SU-DHL-6 (cell line): ENCODE measurements around the gene METRN.

Source experiments
- H2AFZ ChIP-seq: fragments of 200-600 bp; sonication (generic); 2 replicates; pipeline ENCODE4 v1.6.1; 2014; ENCODE audit warnings: low read depth, mild to moderate bottlenecking, moderate library complexity, mixed read lengths, antibody characterized with exemption, low read length; ENCODE audit not compliant: severe bottlenecking
- H3F3A ChIP-seq: fragments of 200-600 bp; shearing (Covaris generic); 2 replicates; pipeline ENCODE4 v1.6.0; 2016; ENCODE audit warnings: antibody characterized with exemption, mild to moderate bottlenecking; ENCODE audit not compliant: insufficient read depth
- H3K27ac ChIP-seq: fragments of 200-600 bp; sonication (generic); 2 replicates; pipeline ENCODE4 v1.5.1; 2016; ENCODE audit warnings: low read depth, mild to moderate bottlenecking, low read length, moderate library complexity, mixed read lengths
- H3K27me3 ChIP-seq: fragments of 200-600 bp; sonication (generic), shearing (Covaris generic); 2 replicates; pipeline ENCODE4 v1.6.0; 2014; ENCODE audit warnings: mild to moderate bottlenecking, low read length
- H3K36me3 ChIP-seq: fragments of 200-600 bp; sonication (generic); 2 replicates; pipeline ENCODE4 v1.6.1; 2014; ENCODE audit warnings: mild to moderate bottlenecking, low read length, mixed read lengths
- H3K4me2 ChIP-seq: fragments of 300-600, 200-600 bp; shearing (Covaris generic), sonication (generic); 2 replicates; pipeline ENCODE4 v1.6.0; 2014; ENCODE audit warnings: low read length, low read depth, mild to moderate bottlenecking; ENCODE audit not compliant: poor library complexity, severe bottlenecking
- H3K4me3 ChIP-seq: fragments of 200-600 bp; sonication (generic); 2 replicates; pipeline ENCODE4 v1.5.1; 2014; ENCODE audit warnings: antibody characterized with exemption, low read length, mild to moderate bottlenecking, mixed read lengths; ENCODE audit not compliant: insufficient read depth, poor library complexity, severe bottlenecking
- H3K79me2 ChIP-seq: fragments of 200-600 bp; sonication (generic); 2 replicates; pipeline ENCODE4 v1.6.1; 2014; ENCODE audit warnings: mild to moderate bottlenecking, low read length, moderate library complexity; ENCODE audit not compliant: insufficient read depth
- H3K9ac ChIP-seq: fragments of 200-600 bp; sonication (generic); 2 replicates; pipeline ENCODE4 v1.7.0; 2014; ENCODE audit warnings: mild to moderate bottlenecking, low read length
- H3K9me2 ChIP-seq: fragments of 200-600 bp; sonication (generic); replicated peaks from 2 replicates; pipeline ENCODE4 v1.6.1; 2014; ENCODE audit warnings: low read length; ENCODE audit not compliant: insufficient read depth
- H3K9me3 ChIP-seq: fragments of 200-600 bp; sonication (generic); 2 replicates; pipeline ENCODE4 v1.6.1; 2014; ENCODE audit warnings: low read length, mixed read lengths; ENCODE audit not compliant: insufficient read depth
- H4K20me1 ChIP-seq: fragments of 200-600 bp; sonication (generic); 2 replicates; pipeline ENCODE4 v1.6.1; 2014; ENCODE audit warnings: low read depth, mild to moderate bottlenecking, antibody characterized with exemption, low read length, moderate library complexity, mixed read lengths
- CTCF ChIP-seq: fragments of 200-600 bp; sonication (generic); IDR thresholded peaks from one replicate; pipeline ENCODE4 v1.5.1; 2017; ENCODE audit warnings: antibody characterized with exemption, mild to moderate bottlenecking, low read length, moderate library complexity; ENCODE audit not compliant: insufficient read depth, poor library complexity, severe bottlenecking
- EZH2phosphoT487 ChIP-seq: fragments of 200-600 bp; sonication (generic), shearing (Covaris generic); conservative IDR thresholded peaks from 2 replicates; pipeline ENCODE4 v1.6.1; 2018; ENCODE audit warnings: mild to moderate bottlenecking, antibody characterized with exemption, low read length, moderate library complexity, mixed read lengths

Gene METRN

GRCh38 chr16:762595-763268 lies 47.8 kb downstream of the METRN start:
- TF ChIP-seq CTCF (no peak), EZH2phosphoT487 (no peak)

DNA sequence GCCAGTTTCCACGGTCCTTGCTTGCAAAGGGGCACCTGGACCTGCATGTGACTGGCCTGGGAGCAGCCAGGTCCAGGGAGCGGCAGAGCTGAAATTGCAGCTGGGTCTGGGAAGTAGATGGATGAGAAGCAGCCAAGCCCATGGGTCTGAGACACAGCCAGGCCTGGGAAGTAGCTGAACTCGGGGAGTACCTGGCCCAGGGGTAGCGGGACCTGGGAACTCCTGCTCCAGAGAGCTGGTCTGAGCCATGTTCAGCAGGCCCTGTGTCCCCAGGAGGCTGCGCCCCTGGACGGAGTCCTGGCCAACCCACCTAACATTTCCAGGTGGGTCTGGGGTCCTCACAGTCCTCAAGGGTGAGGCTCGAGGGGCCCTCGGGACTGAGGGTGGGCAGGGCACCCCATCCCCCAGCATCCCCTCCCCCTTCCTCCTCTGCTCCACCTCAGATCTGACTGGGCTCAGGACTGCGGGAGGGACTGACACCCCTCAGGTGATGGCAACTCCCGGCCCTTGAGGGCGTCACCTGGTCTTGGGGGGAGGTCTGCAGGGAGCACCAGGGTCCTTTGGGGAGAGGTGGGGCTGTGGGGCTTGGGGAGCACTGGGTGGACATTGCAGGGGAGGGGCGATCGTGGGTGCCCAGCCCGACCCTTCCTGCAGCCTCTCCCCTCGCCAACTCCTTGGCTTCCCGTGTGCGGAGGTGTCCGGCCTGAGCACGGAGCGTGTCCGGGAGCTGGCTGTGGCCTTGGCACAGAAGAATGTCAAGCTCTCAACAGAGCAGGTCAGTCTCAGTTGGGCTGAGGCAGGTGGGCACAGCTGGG lies 48.7 kb downstream of the METRN start:
- Histone ChIP-seq H3K4me2 (no peak overlapping the region), H3K27ac (no peak overlapping the region), H3F3A (no peaks in the 10 kb centered on the region), H3K9me3 (no peaks in the 10 kb centered on the region), H3K9ac (no peak overlapping the region), H3K36me3 (no peaks in the 10 kb centered on the region), H3K9me2 (no peaks in the 10 kb centered on the region), H3K4me3 (no peak overlapping the region), H2AFZ (no peak overlapping the region), H3K79me2 (no peaks in the 10 kb centered on the region), H4K20me1 (no peaks in the 10 kb centered on the region), H3K27me3 (no peaks in the 10 kb centered on the region)
- TF ChIP-seq EZH2phosphoT487 (no peak), CTCF (no peak)

More at GRCh38 chr16:762595-763268, 47.8 kb downstream of the METRN start:
- Histone ChIP-seq H3K9ac (no peak overlapping the region), H3K27ac (no peak overlapping the region), H4K20me1 (no peaks in the 10 kb centered on the region), H3K79me2 (no peaks in the 10 kb centered on the region), H2AFZ (no peak overlapping the region), H3K9me2 (no peaks in the 10 kb centered on the region), H3K27me3 (no peaks in the 10 kb centered on the region), H3K36me3 (no peaks in the 10 kb centered on the region), H3K9me3 (no peaks in the 10 kb centered on the region), H3K4me3 (no peak overlapping the region), H3F3A (no peaks in the 10 kb centered on the region), H3K4me2 (no peak overlapping the region)

- no peaks in the 10 kb centered on the region for H3K27me3 ChIP-seq
- H3K9me3 ChIP-seq: no peaks in the 10 kb centered on the region
- H3K9me2 ChIP-seq: no peaks in the 10 kb centered on the region
- no peaks in the 10 kb centered on the region for H3F3A ChIP-seq
- no peak overlapping the region for H3K4me3 ChIP-seq
- no peak for TF ChIP-seq CTCF
- TF ChIP-seq EZH2phosphoT487: no peak
- H4K20me1 ChIP-seq: no peaks in the 10 kb centered on the region
- H3K9ac ChIP-seq: no peak overlapping the region
- no peak overlapping the region for H3K4me2 ChIP-seq
- H3K27ac ChIP-seq: no peak overlapping the region
- no peak overlapping the region for H2AFZ ChIP-seq
- no peaks in the 10 kb centered on the region for H3K36me3 ChIP-seq
- H3K79me2 ChIP-seq: no peaks in the 10 kb centered on the region
These were observed 49.3 kb downstream of the METRN start for GRCh38 chr16:764184-764750.
